GM21619 (cell line): Measurements from ENCODE around the gene JMJD8.

Experiments used
- ATAC-seq: cut with Tn5 transposase; IDR thresholded peaks from one replicate; pipeline ENCODE4 v1.9.1; 2021; ENCODE audit not compliant: unreplicated experiment

The JMJD8 gene

DNA sequence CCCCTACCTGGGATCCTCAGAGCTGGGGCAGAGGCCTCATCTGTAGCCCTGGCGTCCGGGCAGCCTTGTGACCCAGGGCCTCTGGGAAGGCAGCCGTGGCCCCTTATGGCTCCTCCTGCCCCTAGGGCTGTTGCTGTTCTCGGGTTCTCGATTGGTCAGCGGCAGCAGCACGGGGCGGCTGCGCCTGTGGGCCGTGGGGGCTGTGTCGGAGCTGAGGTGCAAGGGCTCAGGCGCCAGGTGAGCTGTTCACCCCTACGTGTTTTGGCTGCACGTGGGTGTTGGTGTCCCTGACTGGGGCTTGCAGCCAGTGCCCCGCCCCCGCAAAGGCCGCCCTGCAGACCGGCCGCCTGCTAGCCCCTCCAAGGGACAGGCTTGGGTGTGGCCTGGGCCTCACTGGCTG lies 22.0 kb downstream of the JMJD8 start:
- ATAC-seq, result no peak

DNA sequence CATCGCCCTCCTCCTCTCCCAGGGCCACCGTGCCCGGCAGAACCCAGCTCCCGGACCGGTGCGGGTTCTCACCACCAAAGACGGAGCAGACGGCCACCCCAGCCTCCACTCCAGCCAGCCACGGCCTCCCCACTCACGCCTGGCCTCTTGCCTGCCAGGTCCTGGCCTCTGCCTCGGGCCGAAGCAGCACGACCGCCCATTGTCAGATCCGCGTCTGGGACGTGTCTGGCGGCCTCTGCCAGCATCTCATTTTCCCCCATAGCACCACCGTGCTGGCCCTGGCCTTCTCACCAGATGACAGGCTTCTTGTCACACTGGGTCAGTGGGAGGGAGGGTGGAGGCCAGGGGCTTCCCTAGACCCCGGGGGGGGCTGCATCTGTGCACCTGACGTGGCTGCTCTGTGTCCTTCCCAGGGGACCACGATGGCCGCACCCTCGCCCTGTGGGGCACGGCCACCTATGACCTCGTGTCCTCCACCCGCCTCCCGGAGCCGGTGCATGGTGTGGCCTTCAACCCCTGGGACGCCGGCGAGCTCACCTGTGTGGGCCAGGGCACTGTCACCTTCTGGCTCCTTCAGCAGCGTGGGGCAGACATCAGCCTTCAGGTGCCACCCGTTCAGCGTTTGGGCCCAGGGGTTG lies 22.8 kb downstream of the JMJD8 start:
- ATAC-seq, result no peak

- no peak for ATAC-seq
Observed at GRCh38 chr16:660459-661183, 23.5 kb downstream of the JMJD8 start.

DNA sequence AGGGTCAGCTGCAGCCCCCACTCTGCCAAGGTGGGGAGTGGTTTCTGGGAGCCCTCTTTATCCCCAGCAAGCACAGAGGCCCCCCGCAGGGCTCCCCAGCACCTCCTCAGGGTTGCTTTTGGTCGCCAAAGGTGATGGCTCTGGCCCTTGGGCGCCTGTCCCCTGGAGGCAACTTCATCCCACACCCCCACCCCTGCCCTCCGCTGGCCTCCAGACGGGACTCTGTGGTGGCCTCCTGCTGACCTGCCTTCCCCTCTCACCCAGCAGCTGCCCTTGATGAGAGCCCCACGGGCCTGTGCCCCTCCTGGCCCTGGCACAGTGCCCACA lies 24.0 kb downstream of the JMJD8 start:
- no peak for ATAC-seq

- no peak for ATAC-seq
Observed at GRCh38 chr16:659618-660017, 24.5 kb downstream of the JMJD8 start.

GRCh38 chr16:658679-659571 lies 25.2 kb downstream of the JMJD8 start:
- no peak for ATAC-seq

DNA sequence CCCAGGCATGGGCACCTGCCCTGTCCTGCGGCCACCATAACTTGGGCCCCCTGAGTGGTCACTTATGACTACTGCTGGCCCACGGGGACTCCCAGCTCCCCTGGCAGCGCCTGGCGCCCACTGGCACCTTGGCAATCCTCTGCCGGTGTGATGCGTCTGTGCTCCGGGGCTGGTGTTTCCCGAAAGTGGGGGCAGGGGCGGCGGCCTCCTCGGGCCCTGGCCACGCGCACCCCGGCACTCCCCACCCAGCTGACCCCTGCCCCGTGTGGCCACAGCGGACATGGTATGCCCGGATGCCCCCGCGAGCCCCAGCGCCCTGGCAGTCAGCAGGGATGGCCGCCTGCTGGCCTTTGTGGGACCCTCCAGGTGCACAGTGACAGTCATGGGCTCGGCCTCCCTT lies 26.6 kb downstream of the JMJD8 start:
- ATAC-seq, result no peak

DNA sequence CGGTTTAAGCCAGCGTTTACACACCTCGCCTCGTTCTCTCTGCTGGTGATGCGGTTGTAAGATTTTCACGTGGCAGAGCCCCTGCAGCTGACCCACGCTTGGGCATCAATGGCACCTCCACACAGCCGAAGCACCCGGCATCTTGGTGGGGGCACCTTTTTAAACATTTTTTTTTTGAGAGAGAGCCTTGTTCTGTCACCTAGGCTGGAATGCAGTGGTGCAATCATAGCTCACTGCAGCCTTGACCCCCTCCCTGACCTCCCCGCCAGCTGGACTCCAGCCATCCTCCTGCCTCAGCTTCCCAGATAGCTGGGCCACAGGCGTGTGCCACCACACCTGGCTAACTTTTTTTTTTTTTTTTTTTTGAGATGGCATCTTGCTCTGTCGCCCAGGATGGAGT lies 30.1 kb downstream of the JMJD8 start:
- ATAC-seq, result no peak

- no peak for ATAC-seq
Observed at GRCh38 chr16:652454-653305, 31.5 kb downstream of the JMJD8 start.

DNA sequence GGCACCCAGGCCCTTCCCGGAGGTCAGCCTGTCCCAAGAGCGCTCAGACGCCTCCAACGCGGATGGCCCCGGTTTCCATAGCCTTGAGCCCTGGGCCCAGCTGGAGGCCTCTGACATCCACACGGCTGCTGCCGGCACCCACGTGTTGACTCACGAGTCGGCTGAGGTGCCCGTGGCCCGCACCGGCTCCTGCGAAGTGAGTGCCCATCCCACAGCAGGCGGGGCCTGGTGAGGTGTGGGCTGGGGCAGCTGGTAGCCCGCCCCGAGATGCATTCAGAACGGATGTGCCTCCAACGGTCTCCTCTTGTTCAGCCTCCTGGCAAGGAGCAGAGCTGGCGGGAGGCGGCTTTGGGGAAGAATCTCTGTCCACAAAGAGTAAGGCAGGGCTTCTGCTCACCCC lies 32.3 kb downstream of the JMJD8 start:
- ATAC-seq, result no peak

- no peak for ATAC-seq
Observed at GRCh38 chr16:649631-650030, 34.5 kb downstream of the JMJD8 start.

GRCh38 chr16:648781-649589 lies 35.1 kb downstream of the JMJD8 start, which contains the start of gene WDR90:
TSS of gene WDR90 (plus strand) at chr16:649365. CDS start at chr16:649417, 52 bp downstream.
- peak; percentile 73 for ATAC-seq

DNA sequence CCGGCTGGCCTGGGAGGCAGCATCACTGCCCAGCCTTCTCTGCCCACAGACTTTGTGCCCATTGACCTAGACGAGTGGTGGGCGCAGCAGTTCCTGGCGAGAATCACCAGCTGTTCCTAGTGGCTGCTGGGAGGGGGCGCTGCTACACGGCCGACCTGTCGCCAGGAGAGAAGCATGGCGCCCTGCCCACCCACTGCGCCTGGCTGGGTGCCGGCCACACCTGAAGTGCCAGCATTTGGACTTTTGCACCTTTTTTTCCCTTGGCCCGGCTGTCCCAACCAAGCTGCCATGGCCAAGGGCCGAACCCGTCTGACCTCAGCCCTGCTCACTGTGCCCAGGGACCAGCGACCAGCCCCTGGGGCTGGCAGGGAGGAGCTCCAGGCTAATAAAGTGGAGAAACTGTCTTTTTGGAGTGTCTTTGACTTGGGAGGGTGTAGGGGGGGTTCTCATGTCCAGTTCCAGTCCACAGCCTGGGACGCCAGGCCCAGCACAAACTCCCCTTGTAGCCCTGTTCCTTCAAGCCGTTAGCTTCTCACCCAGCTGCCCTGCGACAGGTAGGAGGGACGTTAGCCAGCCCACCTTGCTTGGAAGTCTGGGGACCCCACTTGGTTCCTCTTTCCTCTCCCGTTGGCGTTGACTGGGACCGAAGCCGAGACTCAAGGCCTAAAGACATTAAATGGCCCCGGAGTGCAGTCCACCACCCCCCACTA lies 35.9 kb downstream of the JMJD8 start:
- no peak for ATAC-seq

- no peak for ATAC-seq
Observed at GRCh38 chr16:647173-647902, 36.8 kb downstream of the JMJD8 start.

GRCh38 chr16:646679-647172 lies 37.4 kb downstream of the JMJD8 start:
- ATAC-seq, result no peak

DNA sequence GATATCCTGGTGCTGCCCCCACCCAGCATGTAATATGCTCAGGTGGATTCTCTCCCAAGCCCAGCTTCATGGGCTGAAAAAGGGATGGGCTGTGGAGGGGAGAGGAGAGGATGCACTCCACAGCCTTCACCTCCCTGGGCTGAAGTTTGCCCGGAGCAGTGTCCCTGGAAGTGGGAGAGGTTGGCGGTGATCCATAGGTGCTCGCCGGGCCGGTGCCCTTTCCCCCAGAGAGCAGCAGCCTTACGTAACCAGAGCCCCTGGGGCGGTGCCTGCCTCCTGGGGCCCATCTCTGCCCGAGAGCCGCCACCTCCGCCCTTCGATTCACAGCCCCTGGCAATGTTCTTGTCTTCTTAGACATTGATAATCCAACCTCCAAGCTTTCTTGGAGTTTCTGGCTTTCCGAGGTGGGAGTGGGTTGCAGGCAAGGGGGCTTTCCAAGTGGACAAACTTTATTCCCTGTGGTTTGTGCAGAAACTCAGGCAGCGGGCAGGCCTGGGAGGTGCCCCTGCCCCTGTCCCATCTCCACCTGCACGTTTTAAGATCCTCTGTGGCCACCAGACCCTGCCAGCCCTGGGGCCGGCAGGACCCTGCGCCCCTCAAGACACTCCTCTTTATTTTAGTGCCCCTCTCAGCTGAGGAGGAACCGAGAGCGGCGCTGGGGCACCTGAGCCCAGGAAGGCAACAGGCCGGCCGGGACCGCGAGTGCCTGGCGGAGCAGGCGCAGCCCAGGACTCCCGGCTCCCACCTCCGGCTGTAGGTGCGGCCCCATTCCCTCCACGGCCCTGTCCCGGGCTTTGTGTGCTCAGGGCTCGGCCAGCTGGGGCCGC lies 38.1 kb downstream of the JMJD8 start:
- ATAC-seq, result no peak

GRCh38 chr16:644556-644955 lies 39.6 kb downstream of the JMJD8 start:
- no peak for ATAC-seq

GRCh38 chr16:643050-643368 lies 41.1 kb downstream of the JMJD8 start:
- ATAC-seq, result no peak
